RKO (cell line): ENCODE results near the gene PPHLN1.
A peak's percentile ranks its signal among the peaks of the same experiment; 100 is the strongest.
"Not testable (repeated sequence)": the region's sequence is repeated elsewhere in the genome, so short reads cannot be mapped to it uniquely, and the experiment has no call there.

Experiments
- DNase-seq: peaks from one replicate; pipeline ENCODE4 v3.0.0-alpha.2; 2016; ENCODE audit warnings: low spot score

The PPHLN1 gene

GRCh38 chr12:42370013-42370412 is 44.0 kb downstream of the PPHLN1 start:
- DNase-seq: no peak

- DNase-seq: peak; percentile 75
Measured at GRCh38 chr12:42372154-42372791, 46.3 kb downstream of the PPHLN1 start.

GRCh38 chr12:42373669-42374068 is 47.7 kb downstream of the PPHLN1 start:
- DNase-seq: no peak

- no peak for DNase-seq
Measured at GRCh38 chr12:42380733-42381132, 54.8 kb downstream of the PPHLN1 start.

GRCh38 chr12:42382013-42382696 is 56.2 kb downstream of the PPHLN1 start:
- DNase-seq: no peak

GRCh38 chr12:42385326-42385841 is 59.4 kb downstream of the PPHLN1 start:
- DNase-seq: no peak

GRCh38 chr12:42386308-42386707 is 60.3 kb downstream of the PPHLN1 start:
- DNase-seq: no peak

GRCh38 chr12:42388086-42388485 is 62.1 kb downstream of the PPHLN1 start:
- not testable (repeated sequence) for DNase-seq

- no peak for DNase-seq
Measured at GRCh38 chr12:42394429-42394828, 68.5 kb downstream of the PPHLN1 start.

GRCh38 chr12:42396473-42397259 is 70.7 kb downstream of the PPHLN1 start:
- DNase-seq: peak; percentile 3

- DNase-seq: no peak
Measured at GRCh38 chr12:42402821-42403411, 76.9 kb downstream of the PPHLN1 start.

GRCh38 chr12:42407306-42407705 is 81.3 kb downstream of the PPHLN1 start:
- DNase-seq: peak; percentile 30

GRCh38 chr12:42409471-42409870 is 83.5 kb downstream of the PPHLN1 start:
- no peak for DNase-seq

GRCh38 chr12:42410340-42410739 is 84.4 kb downstream of the PPHLN1 start:
- DNase-seq: no peak

GRCh38 chr12:42420395-42420794 is 94.4 kb downstream of the PPHLN1 start:
- DNase-seq: no peak

- DNase-seq: no peak
Measured at GRCh38 chr12:42421844-42422779, 96.1 kb downstream of the PPHLN1 start.

- no peak for DNase-seq
Measured at GRCh38 chr12:42422785-42423184, 96.8 kb downstream of the PPHLN1 start.

- DNase-seq: peak; percentile 51
Measured at GRCh38 chr12:42426746-42427145, 100.8 kb downstream of the PPHLN1 start.

- DNase-seq: no peak
Measured at GRCh38 chr12:42428850-42429249, 102.9 kb downstream of the PPHLN1 start.

GRCh38 chr12:42432517-42433140 is 106.7 kb downstream of the PPHLN1 start:
- no peak for DNase-seq

GRCh38 chr12:42440608-42441007 is 114.6 kb downstream of the PPHLN1 start:
- no peak for DNase-seq
